Stimulated activated CD8-positive, alpha-beta memory T cell treated with anti-CD3 and anti-CD28 coated beads, Interleukin-4, amount 100 ng/mL, for 4 hours (primary cell): Measurements from ENCODE around the gene AMFR.

Experiments
- DNase-seq, 2 donors: peaks; one replicate each; pipeline ENCODE4 v3.0.0-alpha.2; 2020; ENCODE audit warnings: low read depth in 2 of 2, low spot score in 1 of 2

Gene AMFR

GRCh38 chr16:56424404-56424764, 961 bp downstream of the AMFR start:
- no peak for DNase-seq

GRCh38 chr16:56423584-56424403, 1.6 kb downstream of the AMFR start:
- no peak for DNase-seq

GRCh38 chr16:56422896-56423441, 2.4 kb downstream of the AMFR start:
- no peak for DNase-seq

GRCh38 chr16:56421976-56422669, 3.2 kb downstream of the AMFR start:
- no peak for DNase-seq

- DNase-seq: no peak
These were observed 4.0 kb downstream of the AMFR start for GRCh38 chr16:56421313-56421712.

GRCh38 chr16:56420613-56421012, 4.7 kb downstream of the AMFR start:
- no peak for DNase-seq

GRCh38 chr16:56419740-56420548, 5.4 kb downstream of the AMFR start:
- DNase-seq: no peak

GRCh38 chr16:56417138-56417537, 8.2 kb downstream of the AMFR start:
- no peak for DNase-seq

GRCh38 chr16:56415875-56416274, 9.5 kb downstream of the AMFR start:
- DNase-seq: no peak

- DNase-seq: no peak
These were observed 11.0 kb downstream of the AMFR start for GRCh38 chr16:56414366-56414765.

- DNase-seq: no peak
These were observed 12.0 kb downstream of the AMFR start for GRCh38 chr16:56413381-56413780.

GRCh38 chr16:56411624-56412023, 13.7 kb downstream of the AMFR start:
- DNase-seq: no peak

GRCh38 chr16:56411123-56411522, 14.2 kb downstream of the AMFR start:
- DNase-seq: no peak

- no peak for DNase-seq
These were observed 16.1 kb downstream of the AMFR start for GRCh38 chr16:56409195-56409594.

- DNase-seq: no peak
These were observed 16.8 kb downstream of the AMFR start for GRCh38 chr16:56408379-56409098.

- no peak for DNase-seq
These were observed 19.2 kb downstream of the AMFR start for GRCh38 chr16:56405977-56406672.

GRCh38 chr16:56401482-56401881, 23.9 kb downstream of the AMFR start:
- no peak for DNase-seq

GRCh38 chr16:56400458-56400857, 24.9 kb downstream of the AMFR start:
- DNase-seq: no peak

- no peak for DNase-seq
These were observed 25.9 kb downstream of the AMFR start for GRCh38 chr16:56399486-56399885.

GRCh38 chr16:56399047-56399446, 26.3 kb downstream of the AMFR start:
- no peak for DNase-seq
